Activated naive CD8-positive, alpha-beta T cell (primary cell): ENCODE results near the gene INTS13.
"Not testable (repeated sequence)": the region's sequence is repeated elsewhere in the genome, so short reads cannot be mapped to it uniquely, and the experiment has no call there.

Source experiments
- H3K27ac Mint-ChIP-seq: one replicate; pipeline ENCODE4 v1.8.0; 2021; ENCODE audit warnings: mixed read lengths
- H3K27me3 Mint-ChIP-seq: one replicate; pipeline ENCODE4 v1.8.0; 2021; ENCODE audit warnings: mixed read lengths
- H3K36me3 Mint-ChIP-seq: one replicate; pipeline ENCODE4 v1.8.0; 2021; ENCODE audit warnings: mixed read lengths
- H3K4me1 Mint-ChIP-seq: one replicate; pipeline ENCODE4 v1.8.0; 2021; ENCODE audit warnings: low read depth, mixed read lengths
- H3K4me3 Mint-ChIP-seq: one replicate; pipeline ENCODE4 v1.8.0; 2021; ENCODE audit warnings: mild to moderate bottlenecking, mixed read lengths
- H3K9me3 Mint-ChIP-seq: one replicate; pipeline ENCODE4 v1.8.0; 2021; ENCODE audit warnings: low read depth, mixed read lengths

The INTS13 gene

DNA sequence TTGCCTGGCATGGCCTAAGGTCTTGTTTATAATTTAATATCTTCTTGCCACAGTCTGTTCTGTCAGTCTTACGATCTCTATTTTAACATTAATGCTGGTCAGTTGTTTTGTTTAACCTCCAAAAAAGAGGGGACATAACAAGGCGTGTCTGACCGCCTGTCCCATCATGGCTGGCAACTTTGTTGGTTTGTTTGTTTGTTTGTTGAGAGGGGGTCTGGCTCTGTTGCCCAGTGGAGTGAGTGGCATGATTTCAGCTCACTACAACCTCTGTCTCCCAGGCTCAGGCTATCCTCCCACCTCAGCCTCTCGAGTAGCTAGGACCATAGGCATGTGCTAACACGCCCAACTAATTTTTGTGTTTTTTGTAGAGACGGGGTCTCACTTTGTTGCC is 68.7 kb downstream of the INTS13 start:
- no peak overlapping the region for H3K4me3 Mint-ChIP-seq
- H3K27me3 Mint-ChIP-seq = peaks cover 6% of the 10 kb centered on the region
- peaks cover 17% of the 10 kb centered on the region for H3K4me1 Mint-ChIP-seq
- H3K9me3 Mint-ChIP-seq = no peaks in the 10 kb centered on the region
- no peaks in the 10 kb centered on the region for H3K36me3 Mint-ChIP-seq
- no peak overlapping the region for H3K27ac Mint-ChIP-seq

DNA sequence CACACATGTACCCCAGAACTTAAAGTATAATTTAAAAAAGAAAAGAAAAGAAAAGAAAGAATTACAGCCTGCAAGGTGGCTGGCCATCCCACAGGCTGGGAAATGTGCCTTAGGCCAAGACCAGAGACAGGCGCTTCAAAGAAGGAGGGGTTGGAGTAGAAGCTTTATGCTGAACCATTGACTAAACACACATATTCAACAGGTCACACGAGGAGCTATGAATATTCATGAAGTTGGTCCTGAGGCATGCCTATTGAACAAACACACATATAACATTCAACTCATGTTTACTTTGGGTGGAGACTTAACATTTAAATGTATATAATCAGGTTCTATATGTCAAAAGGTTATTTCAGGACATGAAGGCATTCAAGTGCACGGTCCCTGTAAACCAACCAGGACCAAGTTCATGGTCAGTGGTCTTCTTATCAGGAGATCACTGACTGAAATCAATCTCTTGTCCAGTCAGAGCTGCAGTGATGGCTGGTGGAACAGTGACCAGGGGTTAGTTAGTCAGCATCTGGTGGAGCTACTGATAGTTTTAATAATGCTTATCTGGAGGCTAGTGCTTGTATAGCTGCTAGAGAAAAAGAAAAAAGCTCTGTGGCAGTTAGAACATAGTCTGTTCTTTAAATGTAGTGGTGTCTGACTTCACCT is 69.2 kb downstream of the INTS13 start:
- Mint-ChIP-seq H3K36me3 (no peaks in the 10 kb centered on the region), H3K4me1 (peaks cover 17% of the 10 kb centered on the region), H3K27ac (no peak overlapping the region), H3K27me3 (peaks cover 6% of the 10 kb centered on the region), H3K9me3 (no peaks in the 10 kb centered on the region), H3K4me3 (no peak overlapping the region)

DNA sequence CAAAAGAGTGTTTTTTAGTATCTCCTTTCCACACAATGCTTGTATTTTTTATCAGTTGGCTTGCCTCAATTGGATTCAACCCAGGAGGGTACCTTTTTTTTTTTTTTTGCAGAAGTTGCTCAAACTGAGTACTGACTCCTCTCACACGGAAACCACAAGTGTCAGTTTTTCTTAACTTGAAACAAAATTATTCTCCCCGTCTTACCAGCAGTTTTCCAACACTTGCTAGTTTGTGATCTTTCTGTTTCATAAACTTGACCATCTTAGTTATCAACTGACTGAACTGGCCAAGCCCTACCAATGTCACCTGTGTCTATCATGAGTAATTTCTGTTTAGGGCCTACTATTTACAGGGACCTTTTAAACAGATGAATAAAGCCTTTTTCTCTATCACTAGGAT is 70.7 kb downstream of the INTS13 start:
- Mint-ChIP-seq H3K36me3 (no peaks in the 10 kb centered on the region), H3K9me3 (no peaks in the 10 kb centered on the region), H3K4me1 (peaks cover 17% of the 10 kb centered on the region), H3K27me3 (peaks cover 6% of the 10 kb centered on the region), H3K4me3 (no peak overlapping the region), H3K27ac (no peak overlapping the region)

- no peaks in the 10 kb centered on the region for H3K36me3 Mint-ChIP-seq
- H3K9me3 Mint-ChIP-seq = no peaks in the 10 kb centered on the region
- H3K4me1 Mint-ChIP-seq = peaks cover 14% of the 10 kb centered on the region
- peaks cover 2% of the 10 kb centered on the region for H3K27me3 Mint-ChIP-seq
- H3K4me3 Mint-ChIP-seq = no peak overlapping the region
- H3K27ac Mint-ChIP-seq = no peak overlapping the region
Observed at GRCh38 chr12:26863515-26863914, 74.3 kb downstream of the INTS13 start.

GRCh38 chr12:26862787-26863186 is 75.0 kb downstream of the INTS13 start:
- H3K9me3 Mint-ChIP-seq, H3K27me3 Mint-ChIP-seq, H3K36me3 Mint-ChIP-seq, H3K4me3 Mint-ChIP-seq, H3K27ac Mint-ChIP-seq: not testable (repeated sequence)
- H3K4me1 Mint-ChIP-seq = peaks cover 11% of the 10 kb centered on the region

DNA sequence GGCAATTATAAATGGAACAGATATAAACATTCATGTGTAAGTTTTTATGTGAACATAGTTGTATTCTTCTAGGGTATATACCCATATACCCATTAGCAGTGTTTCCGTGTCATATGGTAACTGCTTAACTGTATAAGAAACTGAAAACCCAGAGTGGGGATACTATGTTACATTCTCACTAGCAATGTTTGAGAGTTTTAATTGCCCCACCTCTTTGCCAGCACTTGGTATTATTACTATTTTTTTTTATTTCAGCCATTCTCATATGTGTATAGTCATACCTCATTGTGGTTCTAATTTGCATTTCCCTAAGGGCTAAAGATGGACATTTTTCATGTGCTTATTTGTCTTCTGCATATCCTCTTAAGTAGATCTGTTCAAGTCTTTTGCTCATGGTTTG is 76.1 kb downstream of the INTS13 start:
- Mint-ChIP-seq H3K9me3 (no peaks in the 10 kb centered on the region), H3K4me1 (peaks cover 1% of the 10 kb centered on the region), H3K27me3 (peaks cover 6% of the 10 kb centered on the region), H3K4me3 (no peak overlapping the region), H3K36me3 (no peaks in the 10 kb centered on the region), H3K27ac (no peak overlapping the region)

- no peaks in the 10 kb centered on the region for H3K36me3 Mint-ChIP-seq
- no peaks in the 10 kb centered on the region for H3K4me1 Mint-ChIP-seq
- H3K27me3 Mint-ChIP-seq = peaks cover 4% of the 10 kb centered on the region
- H3K4me3 Mint-ChIP-seq = no peak overlapping the region
- no peaks in the 10 kb centered on the region for H3K9me3 Mint-ChIP-seq
- no peak overlapping the region for H3K27ac Mint-ChIP-seq
Observed at GRCh38 chr12:26857465-26858176, 80.2 kb downstream of the INTS13 start.

- Mint-ChIP-seq H3K4me3 (no peak overlapping the region), H3K9me3 (no peaks in the 10 kb centered on the region), H3K27ac (no peak overlapping the region), H3K4me1 (no peaks in the 10 kb centered on the region), H3K36me3 (no peaks in the 10 kb centered on the region), H3K27me3 (peaks cover 4% of the 10 kb centered on the region)
Observed at GRCh38 chr12:26855337-26855736, 82.4 kb downstream of the INTS13 start.
